Activated naive CD4-positive, alpha-beta T cell treated with anti-CD3 and anti-CD28 coated beads, Interleukin-2, amount 50 U/mL, for 16 hours (primary cell): ENCODE results near the gene INPPL1.
"Not testable (repeated sequence)": the region's sequence is repeated elsewhere in the genome, so short reads cannot be mapped to it uniquely, and the experiment has no call there.

Source experiments
- DNase-seq: peaks from one replicate; pipeline ENCODE4 v3.0.0-alpha.2; 2020

The INPPL1 gene

DNA sequence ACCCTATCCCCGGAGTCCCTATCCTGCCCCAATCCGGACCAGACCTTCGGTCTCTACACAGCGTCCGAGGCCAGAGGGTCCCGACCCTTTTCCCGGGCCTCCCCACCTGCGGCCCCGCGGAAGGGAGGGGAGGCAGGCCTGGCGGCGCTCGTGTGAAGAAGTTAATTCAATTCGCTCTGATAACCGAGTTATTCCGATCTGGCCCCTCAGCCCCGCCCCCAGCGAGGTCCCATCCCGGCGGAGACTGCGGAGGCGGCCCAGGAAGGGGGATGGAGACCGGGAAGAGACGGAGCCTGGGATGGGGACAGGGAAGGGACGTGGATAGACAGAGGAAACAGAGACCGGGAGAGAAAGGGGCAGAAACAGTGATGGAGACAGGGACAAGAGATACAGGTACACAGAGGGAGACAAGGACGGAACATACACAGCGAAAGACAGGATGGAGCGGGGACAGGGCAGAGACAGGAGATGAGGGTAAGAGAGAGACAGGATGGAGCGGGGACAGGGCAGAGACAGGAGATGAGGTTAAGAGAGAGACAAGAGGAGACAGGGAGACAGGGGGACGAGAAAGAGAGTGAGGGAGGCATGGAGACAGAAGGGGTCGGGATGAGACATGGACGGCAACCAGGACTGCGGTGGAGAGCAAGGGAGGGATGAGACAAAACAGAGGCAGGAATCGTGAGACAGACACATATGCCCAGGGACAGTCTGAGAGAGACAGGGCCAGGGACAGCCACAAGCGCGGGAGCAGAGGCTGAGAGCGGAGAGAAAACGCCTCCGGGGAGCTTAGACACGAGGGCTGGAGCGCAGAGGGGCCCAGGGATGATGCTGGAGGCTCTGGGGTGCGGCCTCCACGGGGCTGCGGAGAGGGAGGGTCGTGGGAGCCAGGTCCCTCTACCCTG lies 20.0 kb downstream of the INPPL1 start:
- DNase-seq = no peak

DNA sequence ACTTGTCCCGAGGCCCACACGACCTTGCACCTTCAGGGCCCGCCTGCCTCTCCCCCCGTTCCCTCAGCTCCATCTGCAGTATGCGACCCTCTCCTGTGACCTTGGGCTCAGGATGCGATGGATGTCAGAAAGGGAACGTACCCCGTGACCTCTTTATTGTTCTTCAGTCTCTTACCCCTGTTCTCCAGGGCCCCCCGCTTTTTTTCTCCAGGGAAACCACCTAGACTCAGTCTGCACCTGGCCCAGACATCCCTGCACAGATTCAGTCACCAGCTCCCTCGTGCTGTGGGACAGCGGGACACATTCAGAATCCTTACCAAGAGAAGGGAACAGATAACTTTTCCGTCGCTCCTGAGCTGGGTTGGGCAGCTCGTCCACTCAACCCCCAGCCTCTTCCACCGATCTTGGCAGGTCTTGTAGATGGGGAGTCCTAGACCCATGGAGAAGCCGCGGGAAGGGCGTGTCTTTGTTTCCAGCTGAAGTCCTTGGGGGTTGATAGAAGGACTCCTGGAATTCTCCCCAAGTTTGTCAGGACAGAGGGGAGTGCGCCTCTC lies 20.8 kb downstream of the INPPL1 start:
- DNase-seq = no peak

DNA sequence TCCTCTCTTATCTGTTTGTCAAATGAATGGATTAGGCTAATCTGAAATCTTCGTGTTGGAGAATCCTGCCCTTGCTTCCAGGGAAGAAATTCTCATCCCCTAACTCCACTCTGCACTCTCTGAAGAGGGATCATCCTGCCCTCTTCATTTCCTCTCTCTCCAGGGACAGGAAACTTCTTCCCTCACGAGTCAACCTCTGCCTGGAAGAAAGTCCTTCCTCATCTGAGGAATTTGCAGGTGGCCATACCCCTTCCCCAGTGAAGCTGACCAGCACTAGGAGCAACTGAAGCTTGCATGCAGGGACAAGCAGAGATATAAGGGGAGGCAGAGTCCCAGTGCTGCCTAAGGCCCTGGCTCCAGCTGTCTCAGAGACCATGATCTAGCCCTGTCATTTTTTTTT lies 23.0 kb downstream of the INPPL1 start:
- DNase-seq = no peak

DNA sequence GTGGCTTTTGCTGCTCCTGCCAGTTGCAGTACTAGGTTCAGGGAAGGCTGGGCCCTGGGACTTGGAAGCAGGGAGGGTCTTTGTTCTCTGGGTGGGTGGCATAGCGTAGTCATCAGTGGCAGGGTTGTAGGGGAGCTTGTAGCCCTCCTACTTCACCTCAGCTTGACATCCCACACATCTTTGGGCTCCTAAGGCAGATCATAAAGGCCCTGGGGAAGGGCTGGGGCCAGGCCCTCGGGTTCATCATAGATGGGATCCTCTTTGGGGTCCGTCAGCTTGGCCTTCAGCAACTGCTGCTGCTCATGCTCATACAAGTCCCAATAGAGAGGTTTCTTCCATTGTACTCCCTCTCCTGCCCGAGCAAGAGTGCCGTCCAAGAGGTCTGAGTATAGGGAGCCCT lies 25.4 kb downstream of the INPPL1 start:
- DNase-seq = no peak

DNA sequence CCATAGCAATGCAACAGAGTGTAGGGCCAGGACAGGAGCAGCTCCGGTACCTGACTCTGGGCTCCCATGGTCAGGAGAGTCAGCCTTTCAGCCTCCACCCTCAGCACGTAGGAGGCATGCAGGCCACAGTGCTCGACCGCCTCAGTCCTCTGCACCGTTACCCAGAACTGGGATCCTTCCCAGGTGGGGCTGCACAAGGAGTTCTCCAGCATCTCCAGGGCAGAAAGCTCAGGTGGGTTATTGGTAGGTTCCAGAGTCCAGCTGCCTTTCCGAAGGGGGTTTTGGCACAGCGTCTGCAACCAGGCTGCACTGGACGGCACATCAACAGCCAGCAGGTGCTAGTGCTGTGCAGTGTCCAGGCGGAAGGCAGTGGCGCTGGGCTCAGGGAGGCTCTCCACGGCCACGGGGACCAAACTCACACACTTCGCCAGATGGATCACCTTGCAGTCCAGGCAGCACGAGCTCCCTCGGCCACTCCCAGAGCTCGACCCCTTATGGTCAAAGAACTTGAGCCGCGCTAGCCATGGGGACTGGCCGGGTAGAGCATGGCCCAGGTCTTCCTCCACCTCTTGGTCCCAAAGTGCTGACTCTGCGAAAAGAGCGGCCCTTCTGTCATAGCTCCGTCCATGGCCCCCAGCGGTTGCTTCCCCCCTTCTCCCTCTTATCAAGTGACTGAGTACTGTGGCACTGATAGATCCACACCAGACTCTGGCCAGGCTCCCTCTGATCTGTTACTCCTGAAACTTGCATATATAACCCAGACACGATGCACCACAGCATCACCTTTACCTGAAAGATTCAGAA lies 26.3 kb downstream of the INPPL1 start:
- no peak for DNase-seq

DNA sequence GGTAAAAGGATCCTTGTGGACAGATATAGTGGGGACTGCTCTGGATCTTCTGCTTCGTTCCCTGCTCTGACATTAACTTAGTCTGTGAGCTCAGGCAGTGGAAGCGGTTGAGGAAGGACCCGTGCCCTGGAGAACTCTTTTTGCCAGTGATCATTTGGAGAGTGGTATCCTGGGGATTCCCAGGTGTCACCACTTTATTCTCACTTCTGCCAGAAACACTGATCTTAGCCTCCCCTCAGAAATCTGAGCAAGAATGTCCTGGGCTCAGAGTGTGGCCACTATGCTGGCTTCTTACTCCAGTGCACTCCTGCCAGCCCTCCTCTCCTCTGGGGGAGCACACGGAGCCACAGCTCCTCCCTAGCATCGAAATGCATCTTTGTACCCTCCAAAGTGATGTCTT lies 27.0 kb downstream of the INPPL1 start:
- DNase-seq = no peak

DNA sequence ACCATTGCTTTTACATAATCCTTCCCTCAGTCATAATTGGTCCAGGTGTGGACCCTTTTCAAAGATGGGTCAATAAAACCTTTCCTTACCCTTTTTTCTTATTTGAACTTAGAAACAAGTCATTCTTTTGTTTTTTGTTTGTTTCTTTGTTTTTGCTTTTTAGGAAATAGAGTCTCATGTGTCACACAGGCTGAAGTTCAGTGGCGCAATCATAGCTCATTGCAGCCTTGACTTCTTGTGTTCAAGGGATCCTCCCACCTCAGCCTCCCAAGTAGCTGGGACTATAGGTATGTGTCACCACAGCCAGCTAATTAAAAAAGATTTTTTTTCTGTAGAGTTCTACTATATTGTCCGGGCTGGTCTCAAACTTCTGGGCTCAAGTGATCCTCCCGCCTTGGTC lies 28.8 kb downstream of the INPPL1 start:
- no peak for DNase-seq

DNA sequence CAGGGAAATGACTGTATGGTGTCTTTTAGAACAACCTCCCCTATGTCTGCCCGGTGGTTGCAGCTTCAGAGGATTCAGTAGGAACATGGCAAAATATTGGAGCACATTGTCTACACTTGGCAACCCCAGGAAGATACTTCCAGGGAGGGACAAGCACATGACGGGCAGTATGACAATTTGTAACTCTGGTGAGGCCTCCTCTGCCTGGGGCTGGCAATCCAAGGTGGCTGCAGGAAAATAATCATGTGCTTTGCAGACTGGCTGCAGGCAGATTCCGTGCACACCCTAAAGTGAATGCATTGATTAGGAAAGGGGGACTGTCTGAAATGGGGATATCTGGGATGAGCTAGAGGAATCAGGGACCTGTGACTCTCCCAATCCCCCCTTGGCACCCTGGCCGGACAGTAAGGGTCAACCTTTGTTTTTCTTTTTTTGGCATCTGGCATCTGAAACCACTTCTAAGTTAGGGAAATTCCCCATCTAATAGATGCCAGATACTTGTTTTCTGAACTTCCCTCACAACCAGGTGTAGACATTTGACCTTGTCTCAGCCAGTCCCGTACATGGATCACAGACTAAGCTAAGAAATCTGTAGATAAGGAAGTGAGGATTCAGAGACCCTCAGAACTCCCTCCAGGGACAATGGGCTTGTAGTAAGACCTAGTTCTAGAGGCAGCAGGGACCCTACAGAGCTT lies 29.9 kb downstream of the INPPL1 start:
- DNase-seq = no peak

DNA sequence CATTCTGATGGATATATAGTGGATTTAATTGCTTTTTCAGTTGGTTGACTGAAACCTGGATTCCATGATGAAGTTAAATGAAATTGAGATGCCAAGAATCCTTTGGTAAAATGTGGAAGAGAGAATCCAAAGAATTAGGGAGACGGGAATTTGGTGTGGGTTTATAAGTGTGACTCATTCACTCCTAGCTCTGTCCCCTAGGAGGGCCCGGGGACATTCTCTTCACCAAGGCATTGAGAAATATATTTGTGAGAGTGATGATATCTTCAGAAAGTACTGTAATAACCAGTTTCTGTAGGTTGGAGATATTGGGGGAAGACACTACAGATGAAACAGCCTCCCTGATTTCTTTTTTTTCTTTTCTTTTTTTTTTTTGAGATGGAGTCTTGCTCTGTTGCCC lies 33.0 kb downstream of the INPPL1 start:
- DNase-seq = no peak

DNA sequence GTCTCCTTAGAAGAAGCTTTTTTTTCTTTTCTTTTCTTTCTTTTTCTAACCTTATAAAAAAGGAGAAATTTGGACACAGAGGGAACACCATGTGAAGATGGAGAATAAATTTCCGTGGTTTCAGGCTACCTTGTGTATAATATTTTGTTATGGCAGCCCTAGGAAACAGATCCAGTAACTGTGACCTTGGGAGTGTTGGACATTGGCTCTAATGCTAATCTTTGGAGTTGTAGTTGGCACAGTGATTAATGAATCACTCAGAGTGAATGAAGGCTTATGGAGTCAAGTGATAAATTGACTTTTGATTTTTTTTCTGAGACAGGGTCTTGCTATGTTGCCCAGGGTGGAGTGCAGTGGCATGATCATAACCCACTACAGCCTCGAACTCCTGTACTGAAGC lies 34.9 kb downstream of the INPPL1 start:
- DNase-seq = no peak

DNA sequence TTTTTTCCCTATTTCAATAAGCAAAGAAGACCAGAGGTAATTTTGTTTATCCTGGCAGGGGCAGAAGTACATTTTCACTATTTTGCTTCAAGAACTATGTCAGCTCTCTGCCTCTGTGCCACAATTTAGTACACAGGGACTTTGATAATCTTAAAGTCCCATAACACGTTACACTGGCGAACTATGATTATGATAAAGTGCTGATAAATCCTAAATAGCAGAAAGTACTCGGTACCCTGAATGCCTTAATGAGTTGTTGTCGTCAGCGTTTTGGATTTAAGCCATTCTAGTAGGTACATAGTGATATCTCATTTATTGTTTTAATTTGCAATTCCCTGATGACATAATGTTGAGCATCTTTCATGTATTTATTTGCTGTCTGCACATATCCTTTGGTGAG lies 36.0 kb downstream of the INPPL1 start:
- DNase-seq = no peak

DNA sequence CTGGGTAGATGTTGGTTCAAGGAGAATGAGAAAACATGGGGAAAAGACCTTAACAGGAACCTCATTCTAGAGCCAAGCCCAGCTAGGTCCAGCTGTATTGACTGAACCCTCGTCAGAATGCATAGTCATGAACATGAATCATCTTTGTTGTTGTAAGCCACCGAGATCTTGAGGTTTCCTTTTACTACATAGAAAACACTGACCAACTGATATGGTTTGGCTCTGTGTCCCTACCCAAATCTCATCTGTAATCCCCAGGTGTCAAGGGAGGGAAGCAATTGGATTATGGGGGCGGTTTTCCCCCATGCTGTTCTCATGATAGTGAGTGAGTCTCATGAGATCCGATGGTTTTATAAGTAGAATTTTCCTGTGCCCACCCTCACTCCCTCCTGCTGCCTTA lies 38.8 kb downstream of the INPPL1 start:
- DNase-seq = no peak

DNA sequence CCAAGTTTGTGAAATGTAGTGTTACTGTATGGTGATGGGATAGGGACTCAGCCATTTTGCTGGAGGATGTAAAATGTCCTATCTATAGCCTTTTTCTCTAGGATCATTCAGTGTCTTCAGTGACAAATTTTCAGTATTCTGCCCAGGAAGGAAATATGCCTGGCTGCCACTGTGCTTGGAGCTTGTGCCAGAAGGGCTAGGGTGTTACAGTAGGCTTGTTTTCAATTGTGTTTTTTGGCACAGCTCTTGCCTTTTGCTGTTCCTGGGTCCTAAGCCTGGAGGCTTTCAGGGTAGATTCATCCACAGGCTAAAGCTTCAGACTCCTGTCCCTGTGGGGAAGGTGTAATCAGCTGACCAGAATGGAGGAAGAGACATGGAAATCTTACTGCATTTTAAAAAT lies 41.4 kb downstream of the INPPL1 start:
- DNase-seq = no peak

DNA sequence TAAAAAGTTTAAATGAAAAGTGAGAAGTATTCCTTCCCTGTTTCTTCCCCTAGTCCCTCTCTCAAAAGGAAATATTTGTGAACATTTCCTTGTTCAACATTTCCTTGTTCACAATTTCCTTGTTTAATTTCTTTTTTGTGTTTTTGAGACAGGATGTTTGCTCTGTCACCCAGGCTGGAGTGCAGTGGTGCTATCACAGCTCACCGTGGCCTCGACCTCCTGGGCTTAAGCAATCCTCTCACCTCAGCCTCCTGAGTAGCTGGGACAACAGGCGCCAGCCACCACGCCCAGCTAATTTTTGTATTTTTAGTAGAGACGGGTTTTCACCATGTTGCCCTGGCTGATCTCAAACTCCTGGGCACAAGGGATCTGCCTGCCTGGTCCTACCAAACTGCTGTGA lies 42.4 kb downstream of the INPPL1 start:
- DNase-seq = not testable (repeated sequence)

DNA sequence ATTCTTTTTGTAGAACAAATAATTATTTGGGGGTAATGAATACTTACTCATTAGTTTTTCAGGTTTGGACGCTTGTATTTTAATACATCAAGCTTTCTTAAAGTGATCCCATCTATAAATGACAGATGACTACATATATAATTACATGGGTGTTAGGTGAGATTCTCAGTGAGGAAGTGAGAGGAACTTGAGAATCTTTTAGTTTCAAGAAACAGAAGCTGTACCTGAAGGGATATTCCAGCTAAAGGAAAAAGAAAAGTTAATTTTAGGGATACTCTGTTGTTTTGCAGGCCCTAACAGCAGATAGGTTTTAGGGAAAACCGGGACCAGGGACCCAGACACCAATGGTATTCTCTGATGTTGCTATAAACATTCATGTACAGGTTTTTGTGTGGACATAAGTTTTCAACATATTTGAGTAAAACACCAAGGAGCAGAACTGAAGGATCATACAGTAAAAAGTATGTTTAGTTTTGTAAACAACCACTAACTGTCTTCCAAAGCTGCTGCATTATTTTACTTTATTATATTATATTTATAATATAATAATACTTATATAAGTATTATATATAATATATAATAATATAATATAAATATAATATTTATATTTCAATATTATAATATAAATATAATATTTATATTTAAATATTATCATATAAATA lies 43.5 kb downstream of the INPPL1 start:
- no peak for DNase-seq

DNA sequence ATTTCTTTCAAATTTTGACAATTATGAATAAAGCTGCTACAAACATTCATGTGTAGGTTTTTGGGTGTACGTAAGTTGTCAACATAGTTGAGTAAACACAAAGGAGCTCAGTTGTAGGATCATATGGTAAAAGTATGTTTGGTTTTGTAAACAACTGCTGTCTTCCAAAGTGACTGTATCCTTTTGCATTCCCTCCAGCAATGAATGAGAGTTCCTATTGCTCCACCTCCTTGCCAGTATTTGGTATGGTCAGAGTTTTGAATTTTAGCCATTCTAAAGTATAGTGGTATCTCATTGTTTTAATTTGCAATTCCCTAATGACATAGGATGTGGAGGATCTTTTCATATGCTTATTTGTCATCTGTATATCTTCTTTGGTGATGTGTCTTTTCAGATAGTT lies 47.4 kb downstream of the INPPL1 start:
- DNase-seq = no peak

DNA sequence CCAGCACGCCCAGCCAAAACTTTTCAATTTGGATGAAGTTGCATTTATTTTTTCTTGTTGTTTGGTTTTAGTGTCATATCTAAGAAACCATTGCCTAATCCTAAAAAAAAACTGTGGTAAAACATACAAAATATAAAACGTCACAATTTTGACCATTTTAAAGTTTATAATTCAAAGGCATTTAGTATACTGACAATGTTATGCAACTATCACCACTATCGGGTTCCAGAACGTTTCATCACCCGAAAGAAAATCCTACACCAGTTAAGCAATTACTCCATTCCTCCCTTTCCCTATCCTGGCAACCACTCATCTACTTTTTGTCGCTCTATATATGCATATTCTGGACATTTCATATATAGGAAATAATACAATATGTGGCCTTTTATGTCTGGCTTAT lies 49.9 kb downstream of the INPPL1 start:
- DNase-seq = no peak

DNA sequence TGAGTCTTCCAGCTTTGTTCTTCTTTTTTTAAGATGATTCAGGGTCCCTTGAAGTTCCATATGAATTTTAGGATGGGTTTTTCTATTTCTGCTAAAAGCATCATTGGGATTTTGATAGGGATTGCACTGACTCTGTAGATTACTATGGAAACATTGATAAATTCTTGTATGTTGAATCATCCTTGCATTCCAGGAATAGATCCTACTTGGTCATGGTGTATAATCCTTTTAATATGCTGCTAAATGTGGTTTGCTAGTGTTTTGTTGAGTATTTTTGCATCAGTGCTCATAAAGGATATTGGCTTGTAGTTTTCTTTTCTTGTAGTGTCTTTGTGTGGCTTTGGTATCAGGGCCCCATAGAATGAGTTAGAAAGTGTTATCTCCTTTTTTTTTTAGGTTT lies 54.3 kb downstream of the INPPL1 start:
- DNase-seq = no peak

DNA sequence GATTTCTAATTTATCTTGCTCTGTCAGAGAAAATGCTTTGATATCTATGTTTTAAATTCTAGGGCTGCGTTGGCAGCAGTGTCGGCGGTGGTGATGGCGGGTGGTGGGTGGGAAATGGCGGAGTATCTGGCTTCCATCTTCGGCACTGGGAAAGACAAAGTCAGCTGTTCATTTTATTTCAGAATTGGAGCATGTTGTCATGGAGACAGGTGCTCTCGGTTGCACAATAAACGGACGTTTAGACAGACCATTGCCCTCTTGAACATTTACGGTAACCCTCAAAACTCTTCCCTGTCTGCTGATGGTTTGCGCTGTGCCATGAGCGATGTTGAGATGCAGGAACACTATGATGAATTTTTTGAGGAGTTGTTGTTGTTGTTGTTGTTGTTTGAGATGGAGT lies 55.5 kb downstream of the INPPL1 start:
- no peak for DNase-seq

DNA sequence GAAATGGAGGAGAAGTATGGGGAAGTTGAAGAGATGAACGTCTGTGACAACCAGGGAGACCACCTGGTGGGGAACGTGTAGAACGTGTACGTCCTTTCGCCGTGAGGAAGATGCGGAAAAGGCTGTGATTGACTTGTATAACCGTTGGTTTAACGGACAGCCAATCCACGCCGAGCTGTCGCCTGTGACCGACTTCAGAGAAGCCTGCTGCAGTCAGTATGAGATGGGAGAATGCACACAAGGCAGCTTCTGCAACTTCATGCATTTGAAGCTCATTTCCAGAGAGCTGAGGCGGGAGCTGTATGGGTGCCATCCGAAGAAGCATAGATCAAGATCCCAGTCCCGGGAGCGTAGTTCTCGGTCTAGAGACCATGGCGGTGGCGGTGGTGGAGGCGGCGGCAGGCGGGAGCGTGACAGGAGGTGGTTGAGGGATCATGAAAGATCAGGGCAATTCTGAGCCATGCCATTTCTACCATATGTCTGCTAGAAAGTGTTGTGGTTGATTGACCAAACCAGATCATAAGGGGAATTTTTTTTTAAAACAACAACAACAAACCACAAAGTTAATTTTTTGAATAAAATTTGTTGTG lies 56.3 kb downstream of the INPPL1 start:
- no peak for DNase-seq

DNA sequence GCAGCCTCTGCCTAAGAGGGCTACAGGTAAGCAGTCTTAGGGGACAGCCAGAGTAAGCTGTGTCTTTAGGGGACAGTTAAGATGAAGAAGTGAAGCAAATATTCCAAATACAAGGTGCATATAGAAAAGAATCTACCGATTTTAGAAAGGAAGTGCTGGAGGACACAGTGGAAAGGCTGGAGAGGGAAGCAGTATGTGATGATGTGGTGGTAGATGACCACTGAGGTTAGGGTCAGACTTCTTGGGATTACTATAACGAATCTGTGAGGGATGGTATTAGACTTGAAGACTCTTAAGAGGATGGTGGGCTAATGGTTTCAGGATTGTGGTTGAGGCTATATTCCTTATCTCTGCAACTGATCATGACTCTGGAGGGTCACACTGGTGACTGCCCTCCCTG lies 59.4 kb downstream of the INPPL1 start:
- no peak for DNase-seq

DNA sequence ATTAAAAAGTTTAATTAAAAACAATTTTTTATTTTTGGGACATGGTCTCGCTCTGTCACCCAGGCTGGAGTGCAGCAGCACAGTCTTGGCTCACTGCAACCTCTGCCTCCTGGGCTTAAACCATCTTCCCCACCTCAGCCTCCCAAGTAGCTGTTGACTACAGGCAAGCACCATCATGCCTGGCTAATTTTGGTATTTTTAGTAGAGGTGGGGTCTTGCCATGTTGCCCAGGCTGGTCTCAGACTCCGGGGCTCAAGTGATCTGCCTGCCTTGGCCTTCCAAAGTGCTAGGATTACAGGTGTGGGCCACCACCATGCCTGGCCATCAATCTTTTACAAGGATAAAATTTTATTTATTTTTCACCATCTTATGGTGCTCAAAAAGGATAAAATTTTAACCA lies 62.7 kb downstream of the INPPL1 start:
- no peak for DNase-seq
